GM21825 (cell line): Measurements from ENCODE around the gene NUDT8.
"Not testable (repeated sequence)": the region's sequence is repeated elsewhere in the genome, so short reads cannot be mapped to it uniquely, and the experiment has no call there.

Source experiments
- ATAC-seq: cut with Tn5 transposase; IDR thresholded peaks from one replicate; pipeline ENCODE4 v1.9.1; 2021; ENCODE audit warnings: mild to moderate bottlenecking, moderate library complexity; ENCODE audit not compliant: unreplicated experiment

Gene NUDT8

DNA sequence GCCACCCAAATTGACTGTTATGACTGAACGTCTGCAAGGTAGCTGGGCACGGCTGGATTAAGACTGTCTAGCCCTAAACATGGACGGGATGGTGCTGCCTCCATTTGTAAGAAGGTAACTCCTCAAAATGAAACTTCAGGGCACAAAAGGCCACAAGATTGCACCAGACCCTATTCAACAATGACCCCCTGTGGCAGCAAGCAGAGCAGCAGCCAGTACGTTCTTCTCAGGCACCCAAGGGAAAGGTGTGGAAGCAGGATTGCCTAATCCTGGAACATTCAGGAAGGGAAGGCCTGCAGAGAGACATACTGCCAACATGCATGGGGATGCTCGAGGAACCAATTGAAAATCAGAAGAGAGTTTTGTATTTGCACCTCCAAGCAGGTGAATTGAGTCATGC is 14.3 kb upstream of the NUDT8 start:
- ATAC-seq, result no peak

- ATAC-seq, result no peak
Measured at GRCh38 chr11:67642173-67643120, 12.7 kb upstream of the NUDT8 start.

- ATAC-seq, result no peak
Measured at GRCh38 chr11:67641338-67642172, 11.8 kb upstream of the NUDT8 start.

DNA sequence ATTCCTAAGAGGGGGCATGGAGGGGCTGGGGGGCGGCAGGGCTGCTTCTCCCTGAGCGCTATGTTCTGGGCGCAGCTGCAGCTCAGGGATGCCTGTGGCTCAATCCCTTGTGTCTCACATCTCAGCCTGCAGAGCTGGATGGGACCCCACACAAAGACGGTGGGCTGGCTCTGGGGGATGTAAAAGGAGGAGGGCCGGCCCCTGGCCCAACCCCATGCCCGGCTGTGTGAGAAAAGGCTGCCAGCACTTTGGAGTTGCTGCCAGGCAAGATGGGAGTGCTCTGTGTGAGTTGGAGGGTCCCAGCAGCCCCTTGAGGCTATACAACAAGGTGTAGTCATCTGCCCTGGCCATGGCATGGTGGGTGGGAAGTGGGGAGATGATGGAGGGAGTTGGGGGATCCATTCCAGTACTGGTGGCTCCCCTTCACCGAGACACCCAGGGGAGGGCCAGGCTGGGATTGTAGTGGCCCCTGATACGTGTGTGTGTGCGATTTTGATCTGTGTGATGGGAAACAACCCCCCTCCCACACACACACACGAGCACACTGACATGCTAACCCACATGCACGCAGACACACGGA is 11.1 kb upstream of the NUDT8 start:
- ATAC-seq, result no peak

- ATAC-seq, result no peak
Measured at GRCh38 chr11:67640021-67640757, 10.5 kb upstream of the NUDT8 start.

GRCh38 chr11:67639438-67639859 is 9.7 kb upstream of the NUDT8 start, which contains the start of gene TBX10:
Gene TBX10, minus strand, starts transcription at chr11:67639763. Its CDS starts 291 bp downstream, at chr11:67639472.
- no peak for ATAC-seq

DNA sequence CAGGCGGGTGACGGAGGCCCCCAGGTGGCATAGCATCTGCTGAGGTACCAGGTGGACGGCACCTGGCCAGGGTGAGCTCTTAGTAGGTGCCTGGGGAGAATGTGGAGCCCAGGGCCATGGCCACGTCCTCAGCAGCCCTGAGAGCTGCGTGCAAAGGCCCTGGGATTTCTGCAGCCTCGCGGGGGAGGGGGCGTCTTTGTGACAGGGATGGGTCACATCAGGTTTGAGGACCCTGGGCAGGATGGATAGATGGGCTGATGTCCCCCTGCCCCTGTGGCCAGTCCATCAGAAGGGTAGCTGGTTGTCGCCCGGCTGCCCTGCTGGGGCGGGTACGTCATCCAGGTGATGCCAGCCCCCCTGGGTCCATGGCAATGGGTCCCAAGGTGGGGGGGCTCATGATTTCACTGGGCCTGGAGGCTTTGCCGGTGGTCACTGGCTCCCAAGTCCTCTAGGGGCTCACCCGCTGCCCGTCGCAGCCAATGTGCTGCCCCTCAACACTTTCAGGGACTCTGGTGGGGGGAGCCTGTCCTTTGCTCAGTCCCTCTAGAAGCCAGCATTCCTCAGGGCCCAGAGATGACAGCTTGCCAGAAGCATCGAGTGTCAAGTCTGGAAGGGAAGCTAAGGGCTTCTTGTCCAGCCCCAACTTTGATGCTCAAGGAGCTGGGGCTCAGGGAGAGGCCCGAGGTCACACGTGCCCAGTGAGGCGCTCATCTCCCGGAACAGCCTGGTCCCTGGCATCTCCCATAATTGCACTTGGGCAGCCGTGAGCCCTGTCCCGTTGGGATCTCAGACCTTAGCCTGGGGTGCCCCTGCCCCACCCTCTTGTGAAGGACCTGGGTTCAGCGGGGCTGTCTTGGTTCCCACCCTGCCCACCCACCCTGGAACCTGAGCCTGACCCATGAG is 9.0 kb upstream of the NUDT8 start:
- no peak for ATAC-seq

- not testable (repeated sequence) for ATAC-seq
Measured at GRCh38 chr11:67637441-67637840, 7.7 kb upstream of the NUDT8 start.

DNA sequence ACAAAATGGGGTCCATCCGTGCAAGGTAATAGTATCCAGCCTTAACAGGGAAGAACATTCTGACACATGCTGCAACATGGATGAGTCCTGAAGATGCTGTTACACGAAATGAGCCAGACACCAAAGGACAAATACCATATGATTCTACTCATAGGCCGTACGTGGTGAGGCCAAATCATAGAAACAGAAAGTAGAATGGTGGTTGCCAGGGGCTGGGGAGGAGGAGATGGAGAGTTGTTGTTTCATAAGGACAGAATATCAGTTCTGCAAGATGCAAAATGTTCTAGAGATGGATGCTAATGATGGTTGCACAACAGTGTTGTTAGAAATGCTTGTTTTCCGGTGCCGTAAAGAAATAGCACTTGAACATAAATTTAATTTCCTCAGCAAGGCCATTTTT is 7.2 kb upstream of the NUDT8 start:
- ATAC-seq, result no peak

DNA sequence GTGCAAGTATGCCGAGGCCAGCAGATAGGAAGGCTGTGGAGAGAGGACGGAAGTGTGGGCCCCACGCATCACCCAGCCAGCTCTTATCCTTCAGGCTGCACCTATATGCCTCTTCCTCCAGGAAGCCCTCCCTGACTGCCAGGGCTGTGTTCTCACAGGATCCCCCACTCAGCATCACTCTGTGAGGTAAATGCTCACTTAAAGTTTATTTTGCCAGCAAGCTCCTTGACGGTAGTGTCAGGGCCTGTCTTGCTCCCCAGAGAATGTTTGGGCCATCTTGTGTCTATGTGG is 5.4 kb upstream of the NUDT8 start:
- ATAC-seq, result no peak

DNA sequence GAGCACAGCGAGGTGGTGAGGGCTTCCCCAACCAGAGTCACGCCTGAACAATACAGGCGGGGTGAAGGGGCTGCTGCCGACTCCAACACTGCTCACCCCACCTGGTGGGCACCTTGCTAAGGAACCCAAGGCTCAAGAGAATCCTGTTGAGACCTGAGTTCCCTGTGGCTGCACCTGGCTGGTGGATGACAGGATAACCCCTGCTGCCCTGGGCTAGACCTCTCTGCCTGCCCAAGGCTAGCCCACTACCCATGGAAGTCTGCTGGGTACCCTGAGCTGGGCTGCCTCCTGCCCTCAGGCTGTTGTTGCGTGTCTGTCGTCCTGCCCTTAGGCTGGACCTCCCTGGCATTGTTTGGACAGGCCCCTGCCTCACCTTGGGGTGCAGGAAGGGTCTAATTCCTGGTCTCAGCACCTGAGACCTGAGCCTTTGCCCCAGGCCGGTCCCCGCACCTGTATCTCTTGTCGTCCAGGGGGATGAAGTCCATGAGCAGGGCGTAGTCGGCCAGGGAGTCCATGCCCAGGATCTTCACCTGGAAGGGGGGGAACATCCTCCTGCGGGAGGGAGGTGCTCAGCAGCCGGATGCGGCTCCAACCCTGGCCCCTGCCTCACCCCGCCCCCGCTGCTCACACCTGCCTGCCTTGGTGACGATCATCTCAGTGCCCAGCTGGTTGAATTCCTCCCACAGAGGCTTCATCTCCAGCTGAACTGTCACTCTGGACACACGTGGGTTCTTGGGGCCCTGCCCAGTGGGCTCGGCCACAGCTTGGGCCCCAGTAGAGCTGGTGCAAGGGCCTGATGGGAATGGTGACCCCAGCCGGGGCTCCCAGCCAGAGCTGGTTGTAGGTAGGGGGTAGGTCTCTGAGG is 4.9 kb upstream of the NUDT8 start:
- no peak for ATAC-seq

GRCh38 chr11:67633758-67634365 is 4.1 kb upstream of the NUDT8 start:
- no peak for ATAC-seq

GRCh38 chr11:67632982-67633755 is 3.4 kb upstream of the NUDT8 start:
- no peak for ATAC-seq

DNA sequence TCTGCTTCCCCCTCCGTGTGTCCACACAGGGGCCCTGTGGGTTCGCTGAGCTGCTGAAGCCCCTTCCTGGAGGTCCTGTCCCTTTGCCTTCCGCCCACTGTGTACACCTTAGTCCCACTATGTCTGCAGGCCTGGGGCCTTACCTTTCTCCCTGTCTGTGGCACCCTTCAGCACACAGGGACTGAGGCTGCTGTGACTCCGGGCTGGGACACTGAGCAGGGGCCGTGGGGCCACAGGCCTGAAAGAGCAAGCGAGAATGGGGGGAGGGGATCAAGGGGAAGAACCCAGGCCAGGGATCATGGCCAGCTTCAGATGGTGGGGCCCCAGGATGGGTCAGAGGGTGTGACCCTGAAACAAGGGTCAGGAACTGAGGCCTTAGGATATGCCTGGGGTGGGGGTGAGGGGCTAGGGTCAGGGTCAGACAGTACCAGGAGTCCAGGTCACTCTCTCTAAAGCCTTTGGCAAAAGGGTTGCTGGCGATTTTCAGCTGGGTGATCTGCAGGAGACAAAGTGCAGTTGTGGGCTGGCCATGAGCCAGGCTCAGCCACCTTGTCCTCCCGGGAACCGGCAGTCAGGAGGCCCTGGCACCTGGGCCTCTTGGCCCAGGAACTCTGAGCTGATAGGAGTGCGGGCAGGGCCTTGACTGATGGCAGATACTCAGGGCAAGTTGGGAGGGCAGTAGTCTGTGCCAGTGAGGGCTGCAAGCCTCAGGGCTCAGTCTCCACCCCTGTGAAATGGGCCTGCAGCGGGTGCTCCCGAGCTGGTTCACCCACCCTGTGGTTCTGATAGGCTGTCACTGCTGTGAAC is 2.6 kb upstream of the NUDT8 start:
- no peak for ATAC-seq

- ATAC-seq, result no peak
Measured at GRCh38 chr11:67631853-67632174, 2.1 kb upstream of the NUDT8 start.

DNA sequence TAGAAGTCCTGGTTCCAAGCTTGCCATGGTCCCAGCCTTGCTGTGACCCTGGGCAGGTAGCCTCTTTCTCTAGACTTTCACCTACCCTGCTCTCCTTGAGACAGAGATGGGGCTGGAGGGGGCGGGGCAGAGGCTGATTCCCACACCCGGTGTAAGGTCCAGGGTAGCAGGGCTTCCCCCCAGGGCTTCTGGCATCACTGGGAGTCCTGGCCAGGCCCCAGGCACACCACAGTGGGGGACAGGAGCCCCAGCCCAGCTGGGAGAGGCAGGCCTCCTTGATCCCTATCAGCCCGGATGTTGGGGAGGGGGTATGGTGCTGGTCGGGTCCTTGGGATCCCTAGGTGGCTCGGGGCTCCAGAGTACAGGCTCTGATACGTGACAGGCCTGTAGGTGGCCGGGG is 1.7 kb upstream of the NUDT8 start:
- no peak for ATAC-seq

GRCh38 chr11:67630943-67631331 is 1.2 kb upstream of the NUDT8 start:
- ATAC-seq, result no peak
